Measurements from ENCODE around the gene JAKMIP2. TPM values are rescaled to one million over a fixed set of nuclear protein-coding genes. Genes with fewer than 3 reads are reported as not detected.

JAKMIP2 gene
- total and polyA plus RNA-seq, 11 donors: under 0.01 to 1.5 (median 0.16) TPM; not detected in 1

- peaks cover 0 to 3% (median 0%) of the 10 kb centered on the region in 9 donors for H3K27me3 ChIP-seq
- no peaks in the 10 kb centered on the region for H3K36me3 ChIP-seq
- no peaks in the 10 kb centered on the region for H3K4me1 ChIP-seq
- H3K27ac ChIP-seq: no peak overlapping the region
- H3K4me3 ChIP-seq: no peak overlapping the region
- peaks cover 0 to 13% (median 0%) of the 10 kb centered on the region in 12 donors for H3K9me3 ChIP-seq
- intact Hi-C loops (cut with DNase I): no loop called here
- ATAC-seq (no peak), DNase-seq (no peak)
- TF ChIP-seq, protein P1, sequence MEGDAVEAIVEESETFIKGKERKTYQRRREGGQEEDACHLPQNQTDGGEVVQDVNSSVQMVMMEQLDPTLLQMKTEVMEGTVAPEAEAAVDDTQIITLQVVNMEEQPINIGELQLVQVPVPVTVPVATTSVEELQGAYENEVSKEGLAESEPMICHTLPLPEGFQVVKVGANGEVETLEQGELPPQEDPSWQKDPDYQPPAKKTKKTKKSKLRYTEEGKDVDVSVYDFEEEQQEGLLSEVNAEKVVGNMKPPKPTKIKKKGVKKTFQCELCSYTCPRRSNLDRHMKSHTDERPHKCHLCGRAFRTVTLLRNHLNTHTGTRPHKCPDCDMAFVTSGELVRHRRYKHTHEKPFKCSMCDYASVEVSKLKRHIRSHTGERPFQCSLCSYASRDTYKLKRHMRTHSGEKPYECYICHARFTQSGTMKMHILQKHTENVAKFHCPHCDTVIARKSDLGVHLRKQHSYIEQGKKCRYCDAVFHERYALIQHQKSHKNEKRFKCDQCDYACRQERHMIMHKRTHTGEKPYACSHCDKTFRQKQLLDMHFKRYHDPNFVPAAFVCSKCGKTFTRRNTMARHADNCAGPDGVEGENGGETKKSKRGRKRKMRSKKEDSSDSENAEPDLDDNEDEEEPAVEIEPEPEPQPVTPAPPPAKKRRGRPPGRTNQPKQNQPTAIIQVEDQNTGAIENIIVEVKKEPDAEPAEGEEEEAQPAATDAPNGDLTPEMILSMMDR (IDR thresholded peaks at IDR 0.05): no peak
- TF ChIP-seq POLR2A (IDR thresholded peaks at IDR 0.05): no peak
These were observed 85.1 kb downstream of the JAKMIP2 start for GRCh38 chr5:147697380-147697779.

- H3K4me1 ChIP-seq: no peaks in the 10 kb centered on the region
- peaks cover 0 to 3% (median 0%) of the 10 kb centered on the region in 9 donors for H3K27me3 ChIP-seq
- H3K4me3 ChIP-seq: no peak overlapping the region
- DNase-seq (no peak), ATAC-seq (no peak)
- H3K27ac ChIP-seq: no peak overlapping the region
- 80 to 88% (median 81%) methylated on average over 2 of the region's 2 CpGs for WGBS, 4 donors
- no peaks in the 10 kb centered on the region for H3K36me3 ChIP-seq
- H3K9me3 ChIP-seq: peaks cover 0 to 13% (median 0%) of the 10 kb centered on the region in 12 donors
- intact Hi-C loops (cut with DNase I): no loop called here
- TF ChIP-seq, protein P1 (IDR thresholded peaks at IDR 0.05): no peak
- no peak for TF ChIP-seq POLR2A (IDR thresholded peaks at IDR 0.05)
These were observed 87.8 kb downstream of the JAKMIP2 start for GRCh38 chr5:147694772-147695171.

- no peak for TF ChIP-seq POLR2A (IDR thresholded peaks at IDR 0.05)
- TF ChIP-seq, protein P1 (IDR thresholded peaks at IDR 0.05): no peak
- Histone ChIP-seq H3K27ac (no peak overlapping the region), H3K4me1 (peaks cover 0 to 7% (median 0%) of the 10 kb centered on the region in 12 donors), H3K27me3 (peaks cover 0 to 3% (median 0%) of the 10 kb centered on the region in 9 donors), H3K9me3 (peaks cover 0 to 13% (median 0%) of the 10 kb centered on the region in 12 donors), H3K36me3 (no peaks in the 10 kb centered on the region), H3K4me3 (no peak overlapping the region)
- intact Hi-C loops (cut with DNase I): no loop called here
- DNase-seq (no peak), ATAC-seq (no peak)
- 85 to 96% (median 90%) methylated on average over 1 of the region's 1 CpG for WGBS, 4 donors
These were observed 89.3 kb downstream of the JAKMIP2 start for GRCh38 chr5:147693233-147693632.

- no peak overlapping the region for H3K4me3 ChIP-seq
- TF ChIP-seq, protein P1 (IDR thresholded peaks at IDR 0.05): no peak
- TF ChIP-seq POLR2A (IDR thresholded peaks at IDR 0.05): no peak
- H3K36me3 ChIP-seq: no peaks in the 10 kb centered on the region
- H3K4me1 ChIP-seq: peaks cover 0 to 7% (median 0%) of the 10 kb centered on the region in 12 donors
- WGBS, 4 donors: 60 to 65% (median 62%) methylated on average over 3 of the region's 3 CpGs
- no peak for DNase-seq
- no peak overlapping the region for H3K27ac ChIP-seq
- intact Hi-C loops (cut with DNase I): no loop called here
- ATAC-seq: peak in 1 of 4 donors; percentile 62
- H3K9me3 ChIP-seq: no peaks in the 10 kb centered on the region
- peaks cover 0 to 3% (median 0%) of the 10 kb centered on the region in 9 donors for H3K27me3 ChIP-seq
These were observed 91.4 kb downstream of the JAKMIP2 start for GRCh38 chr5:147691130-147691529.

Data from heart left ventricle (tissue), 16 donors.